Measurements from ENCODE around the gene PUM2.

The PUM2 gene

GRCh38 chr2:20215183-20216040, 135.2 kb downstream of the PUM2 start:
- DNase-seq (ENCODE audit: insufficient read length, low spot score), result no peak
- TF ChIP-seq POLR2A (IDR thresholded peaks at IDR 0.05; ENCODE audit: low read depth, low read length), result no peak
- FAIRE-seq, result no peak

- DNase-seq (ENCODE audit: insufficient read length, low spot score) (no peak), FAIRE-seq (no peak)
- TF ChIP-seq POLR2A (IDR thresholded peaks at IDR 0.05; ENCODE audit: low read depth, low read length), result no peak
Measured at GRCh38 chr2:20214566-20215182, 136.0 kb downstream of the PUM2 start.

- no peak for DNase-seq (ENCODE audit: insufficient read length, low spot score)
- FAIRE-seq, result no peak
- TF ChIP-seq POLR2A (IDR thresholded peaks at IDR 0.05; ENCODE audit: low read depth, low read length), result no peak
Measured at GRCh38 chr2:20213651-20214565, 136.7 kb downstream of the PUM2 start.

GRCh38 chr2:20212871-20213503, 137.7 kb downstream of the PUM2 start:
- DNase-seq (ENCODE audit: insufficient read length, low spot score) (no peak), FAIRE-seq (no peak)
- TF ChIP-seq POLR2A (IDR thresholded peaks at IDR 0.05; ENCODE audit: low read depth, low read length), result no peak

- DNase-seq (ENCODE audit: insufficient read length, low spot score), result no peak
- no peak for FAIRE-seq
- TF ChIP-seq POLR2A (IDR thresholded peaks at IDR 0.05; ENCODE audit: low read depth, low read length), result no peak
Measured at GRCh38 chr2:20212459-20212870, 138.2 kb downstream of the PUM2 start.

GRCh38 chr2:20211860-20212458, 138.7 kb downstream of the PUM2 start:
- DNase-seq (ENCODE audit: insufficient read length, low spot score) (no peak), FAIRE-seq (no peak)
- TF ChIP-seq POLR2A (IDR thresholded peaks at IDR 0.05; ENCODE audit: low read depth, low read length), result no peak

- no peak for TF ChIP-seq POLR2A (IDR thresholded peaks at IDR 0.05; ENCODE audit: low read depth, low read length)
- FAIRE-seq (no peak), DNase-seq (ENCODE audit: insufficient read length, low spot score) (no peak)
Measured at GRCh38 chr2:20211420-20211819, 139.2 kb downstream of the PUM2 start.

- FAIRE-seq (no peak), DNase-seq (ENCODE audit: insufficient read length, low spot score) (no peak)
- TF ChIP-seq POLR2A (IDR thresholded peaks at IDR 0.05; ENCODE audit: low read depth, low read length), result no peak
Measured at GRCh38 chr2:20210462-20210861, 140.2 kb downstream of the PUM2 start.

GRCh38 chr2:20209373-20210109, 141.1 kb downstream of the PUM2 start:
- DNase-seq (ENCODE audit: insufficient read length, low spot score) (no peak), FAIRE-seq (no peak)
- TF ChIP-seq POLR2A (IDR thresholded peaks at IDR 0.05; ENCODE audit: low read depth, low read length), result no peak

- DNase-seq (ENCODE audit: insufficient read length, low spot score) (no peak), FAIRE-seq (no peak)
- no peak for TF ChIP-seq POLR2A (IDR thresholded peaks at IDR 0.05; ENCODE audit: low read depth, low read length)
Measured at GRCh38 chr2:20208476-20208859, 142.2 kb downstream of the PUM2 start.

GRCh38 chr2:20207051-20207450, 143.6 kb downstream of the PUM2 start:
- FAIRE-seq, result no peak
- TF ChIP-seq POLR2A (IDR thresholded peaks at IDR 0.05; ENCODE audit: low read depth, low read length), result no peak
- DNase-seq (ENCODE audit: insufficient read length, low spot score), result no peak

- TF ChIP-seq POLR2A (IDR thresholded peaks at IDR 0.05; ENCODE audit: low read depth, low read length), result no peak
- no peak for FAIRE-seq
- no peak for DNase-seq (ENCODE audit: insufficient read length, low spot score)
Measured at GRCh38 chr2:20205915-20206524, 144.6 kb downstream of the PUM2 start.

Measured in H54 (cell line).